ENCODE data around the gene SYT9. TPM values are rescaled to one million over a fixed set of nuclear protein-coding genes. Genes with fewer than 3 reads are reported as not detected.

Gene SYT9
- total RNA-seq, 1 donor from 2014 or later, result not detected

GRCh38 chr11:7421136-7421535 lies 169.4 kb downstream of the SYT9 start:
- intact Hi-C loops (cut with micrococcal nuclease), result no loop called here

- intact Hi-C loops (cut with micrococcal nuclease), result no loop called here
Measured at GRCh38 chr11:7422544-7423331, 171.0 kb downstream of the SYT9 start.

- intact Hi-C loops (cut with micrococcal nuclease), result no loop called here
Measured at GRCh38 chr11:7423946-7424345, 172.2 kb downstream of the SYT9 start.

GRCh38 chr11:7427733-7428132 lies 176.0 kb downstream of the SYT9 start:
- intact Hi-C loops (cut with micrococcal nuclease), result no loop called here

GRCh38 chr11:7428196-7428595 lies 176.5 kb downstream of the SYT9 start:
- intact Hi-C loops (cut with micrococcal nuclease), result no loop called here

GRCh38 chr11:7430496-7430895 lies 178.8 kb downstream of the SYT9 start:
- intact Hi-C loops (cut with micrococcal nuclease), result no loop called here

GRCh38 chr11:7435176-7435575 lies 183.5 kb downstream of the SYT9 start:
- intact Hi-C loops (cut with micrococcal nuclease), result no loop called here

- intact Hi-C loops (cut with micrococcal nuclease), result no loop called here
Measured at GRCh38 chr11:7436146-7436545, 184.4 kb downstream of the SYT9 start.

- intact Hi-C loops (cut with micrococcal nuclease), result no loop called here
Measured at GRCh38 chr11:7436657-7437056, 185.0 kb downstream of the SYT9 start.

- intact Hi-C loops (cut with micrococcal nuclease), result no loop called here
Measured at GRCh38 chr11:7437696-7438095, 186.0 kb downstream of the SYT9 start.

- intact Hi-C loops (cut with micrococcal nuclease), result no loop called here
Measured at GRCh38 chr11:7439746-7440320, 188.1 kb downstream of the SYT9 start.

- intact Hi-C loops (cut with micrococcal nuclease), result loop anchor here (1.0 kb wide), 2 partner anchors 89 to 344 kb away; no protein-coding TSS in a partner anchor
Measured at GRCh38 chr11:7442588-7443215, 191.0 kb downstream of the SYT9 start.

GRCh38 chr11:7444091-7444981 lies 192.6 kb downstream of the SYT9 start:
- intact Hi-C loops (cut with micrococcal nuclease), result no loop called here

- intact Hi-C loops (cut with micrococcal nuclease), result no loop called here
Measured at GRCh38 chr11:7445564-7445963, 193.9 kb downstream of the SYT9 start.

GRCh38 chr11:7448201-7448600 lies 196.5 kb downstream of the SYT9 start:
- intact Hi-C loops (cut with micrococcal nuclease), result no loop called here

- intact Hi-C loops (cut with micrococcal nuclease), result no loop called here
Measured at GRCh38 chr11:7449211-7449840, 197.6 kb downstream of the SYT9 start.

- intact Hi-C loops (cut with micrococcal nuclease), result no loop called here
Measured at GRCh38 chr11:7449841-7450214, 198.1 kb downstream of the SYT9 start.

- intact Hi-C loops (cut with micrococcal nuclease), result no loop called here
Measured at GRCh38 chr11:7450836-7451235, 199.1 kb downstream of the SYT9 start.

GRCh38 chr11:7451520-7451919 lies 199.8 kb downstream of the SYT9 start:
- intact Hi-C loops (cut with micrococcal nuclease), result no loop called here

GRCh38 chr11:7451952-7452494 lies 200.3 kb downstream of the SYT9 start:
- intact Hi-C loops (cut with micrococcal nuclease), result no loop called here

- intact Hi-C loops (cut with micrococcal nuclease), result no loop called here
Measured at GRCh38 chr11:7454854-7455253, 203.2 kb downstream of the SYT9 start.
